ENCODE measurements around the gene PIP5KL1.

PIP5KL1 gene

DNA sequence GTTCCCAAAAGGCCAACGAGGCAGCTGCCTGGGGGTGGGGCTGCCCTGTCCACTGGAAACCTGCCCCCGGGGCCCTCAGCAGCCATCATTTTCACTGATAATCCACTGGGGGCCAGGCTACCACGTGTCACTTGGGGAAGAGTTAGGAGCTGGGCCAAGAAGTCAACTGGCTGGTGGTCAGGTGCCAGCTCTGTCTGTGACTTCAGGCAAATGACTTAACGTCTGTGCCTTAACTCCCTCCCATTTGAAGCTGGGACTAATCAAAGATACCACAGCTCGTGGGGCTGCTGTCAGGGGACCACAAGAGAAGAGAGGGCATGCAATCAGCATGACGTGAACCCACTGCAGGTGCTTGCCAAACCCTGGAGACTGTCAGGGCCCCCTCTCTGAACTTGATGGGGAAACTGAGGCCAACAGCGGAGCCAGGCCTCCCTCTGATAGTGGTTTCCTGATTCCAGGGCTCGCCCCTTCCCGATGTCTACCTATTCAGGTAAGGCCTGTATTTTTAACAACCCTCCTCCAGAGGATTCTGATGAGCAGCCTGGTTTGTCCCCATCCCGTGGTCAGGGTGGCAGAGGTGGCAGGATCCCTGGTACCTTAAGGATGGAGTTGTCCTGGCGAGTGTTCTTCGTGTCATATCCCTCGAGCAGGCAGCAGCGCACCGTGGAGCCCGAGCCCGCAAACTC lies 19.4 kb upstream of the PIP5KL1 start:
- no peak for DNase-seq (ENCODE audit: low read depth, low spot score)

DNA sequence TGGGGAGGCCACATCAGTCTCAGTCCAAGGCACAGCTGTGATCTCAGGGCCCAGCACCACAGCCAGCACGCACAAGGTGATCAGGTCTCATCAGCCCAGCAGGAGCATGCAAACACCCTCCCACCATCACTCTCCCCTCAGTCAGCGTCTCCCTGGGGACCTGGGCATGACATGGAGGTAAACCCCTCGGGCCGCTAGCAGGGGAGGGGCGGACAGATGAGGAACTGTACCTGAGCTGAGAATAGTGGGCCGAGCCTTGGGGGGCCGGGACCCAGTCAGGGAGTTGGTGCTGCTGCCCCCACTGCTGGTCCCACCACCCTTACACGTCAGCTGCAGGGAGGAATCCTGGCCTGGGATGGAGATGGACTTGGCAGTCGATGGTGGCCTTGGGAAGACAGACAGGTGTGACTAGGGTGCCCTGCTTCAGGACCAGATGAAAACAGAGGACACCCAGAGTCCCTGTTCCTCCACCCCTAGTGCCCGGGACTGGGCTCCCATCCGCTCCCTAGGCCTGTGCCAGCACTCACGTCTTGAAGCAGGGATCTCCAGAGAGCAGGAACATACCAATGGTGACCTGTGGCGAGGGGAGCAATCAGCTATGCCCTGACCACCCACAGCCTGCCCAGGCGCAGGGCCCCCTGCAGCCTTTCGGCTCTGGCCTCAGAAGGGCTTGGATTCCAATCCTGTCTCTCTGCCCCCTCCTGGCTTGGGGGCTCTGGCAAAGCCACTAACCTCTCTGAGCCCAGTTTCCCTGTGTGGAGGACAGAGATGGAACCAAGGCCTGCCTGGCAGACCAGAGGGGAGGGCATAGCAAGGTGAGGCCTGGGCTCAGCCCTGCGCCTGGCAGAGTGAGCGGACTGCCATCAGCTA lies 17.5 kb upstream of the PIP5KL1 start:
- DNase-seq (ENCODE audit: low read depth, low spot score): no peak

GRCh38 chr9:127946728-127947127 lies 16.2 kb upstream of the PIP5KL1 start:
- DNase-seq (ENCODE audit: low read depth, low spot score): no peak

GRCh38 chr9:127945942-127946341 lies 15.4 kb upstream of the PIP5KL1 start:
- no peak for DNase-seq (ENCODE audit: low read depth, low spot score)

DNA sequence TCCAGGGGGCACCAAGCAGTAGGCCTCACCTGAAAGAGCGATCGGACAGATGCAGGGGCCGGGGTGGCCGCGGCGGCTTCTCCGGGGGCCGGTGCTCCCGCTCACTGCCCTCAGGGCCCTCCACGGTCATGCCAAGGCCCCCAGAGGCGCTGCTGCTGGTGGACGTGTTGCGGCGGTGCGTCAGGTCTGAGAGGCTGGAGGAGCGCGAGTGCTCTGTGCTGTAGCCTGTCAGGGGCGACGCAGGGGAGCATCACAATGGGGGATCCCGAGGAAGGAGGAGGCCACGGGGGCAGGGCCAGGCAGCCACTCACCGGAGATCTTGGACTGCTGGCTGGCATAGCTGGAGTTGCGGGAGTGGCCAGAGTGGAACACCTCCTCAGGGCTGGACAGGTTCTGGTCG lies 14.8 kb upstream of the PIP5KL1 start:
- no peak for DNase-seq (ENCODE audit: low read depth, low spot score)

GRCh38 chr9:127944586-127945218 lies 14.1 kb upstream of the PIP5KL1 start:
- DNase-seq (ENCODE audit: low read depth, low spot score): no peak

- peak; percentile 91 for DNase-seq (ENCODE audit: low read depth, low spot score)
Observed at GRCh38 chr9:127943731-127944144, 13.2 kb upstream of the PIP5KL1 start.

DNA sequence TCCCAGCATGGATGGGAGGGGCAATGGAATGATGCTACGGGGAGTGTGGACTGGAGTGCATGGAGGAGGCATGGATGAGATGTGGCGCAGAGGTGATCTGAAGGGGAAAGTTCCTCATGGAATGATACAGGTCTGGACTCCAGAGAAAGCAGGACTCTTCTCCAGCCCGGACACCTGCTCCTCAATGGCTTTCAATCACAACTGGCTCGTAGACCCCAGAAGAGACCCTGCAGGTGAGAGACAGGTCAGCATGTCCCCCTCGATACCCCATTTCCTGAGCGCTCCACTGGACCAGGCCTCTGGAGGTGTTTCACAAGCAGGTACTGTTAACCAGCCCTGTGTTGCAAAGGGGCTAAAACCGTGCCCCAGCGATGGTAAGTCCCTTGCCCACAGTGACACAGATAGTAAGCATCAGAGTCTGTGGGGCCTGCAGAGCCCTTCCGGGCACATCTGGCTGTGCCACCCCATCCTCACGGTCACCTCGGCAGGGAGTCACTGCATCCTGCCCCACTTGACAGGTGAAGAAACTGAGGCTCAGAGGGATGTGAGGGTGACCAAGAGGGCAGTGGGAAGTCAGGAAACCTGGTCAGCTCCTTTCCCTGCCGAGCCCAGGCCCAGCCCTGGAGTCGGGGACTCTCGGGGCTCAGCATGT lies 12.6 kb upstream of the PIP5KL1 start:
- DNase-seq (ENCODE audit: low read depth, low spot score): no peak

DNA sequence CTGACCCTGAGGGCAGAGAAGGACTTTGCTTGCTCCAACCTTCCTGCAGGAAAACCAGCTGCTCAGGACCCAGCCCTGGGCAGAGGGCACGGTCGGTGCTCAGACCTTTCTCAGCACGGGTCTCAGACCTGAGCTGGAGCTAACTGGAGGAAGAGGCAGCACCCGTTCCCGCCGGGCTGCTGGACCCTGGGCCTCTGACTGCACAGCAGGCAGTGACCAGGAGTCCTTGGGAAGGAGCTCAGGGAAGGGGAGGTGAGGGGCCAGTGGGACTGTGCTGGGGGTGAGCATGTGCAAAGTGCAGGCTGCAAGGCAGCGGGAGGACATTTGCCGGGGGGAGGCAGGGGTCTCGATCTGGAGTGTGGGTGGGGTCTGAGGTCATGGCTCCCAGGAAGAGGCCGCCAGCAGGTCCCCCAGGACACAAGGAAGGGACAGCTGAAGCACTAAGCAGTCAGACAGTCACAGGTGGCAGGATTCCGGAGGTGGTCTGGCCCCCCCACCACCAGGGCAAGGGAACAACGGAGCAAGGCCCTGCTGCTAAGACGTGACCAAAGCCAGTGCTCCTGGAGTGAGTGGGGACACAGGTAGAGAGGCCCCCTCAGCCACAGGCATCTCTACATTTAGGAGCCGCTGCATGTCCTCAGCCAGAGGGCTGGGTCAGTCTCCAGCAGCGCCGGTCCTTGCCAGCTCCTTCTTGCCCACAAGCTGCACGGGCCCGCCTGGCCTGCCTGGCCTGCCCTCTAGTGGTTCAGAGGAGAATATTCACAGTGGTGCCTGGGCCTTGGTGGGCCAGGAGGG lies 11.8 kb upstream of the PIP5KL1 start:
- DNase-seq (ENCODE audit: low read depth, low spot score): peak; percentile 84

GRCh38 chr9:127941961-127942215 lies 11.3 kb upstream of the PIP5KL1 start:
- DNase-seq (ENCODE audit: low read depth, low spot score): no peak

DNA sequence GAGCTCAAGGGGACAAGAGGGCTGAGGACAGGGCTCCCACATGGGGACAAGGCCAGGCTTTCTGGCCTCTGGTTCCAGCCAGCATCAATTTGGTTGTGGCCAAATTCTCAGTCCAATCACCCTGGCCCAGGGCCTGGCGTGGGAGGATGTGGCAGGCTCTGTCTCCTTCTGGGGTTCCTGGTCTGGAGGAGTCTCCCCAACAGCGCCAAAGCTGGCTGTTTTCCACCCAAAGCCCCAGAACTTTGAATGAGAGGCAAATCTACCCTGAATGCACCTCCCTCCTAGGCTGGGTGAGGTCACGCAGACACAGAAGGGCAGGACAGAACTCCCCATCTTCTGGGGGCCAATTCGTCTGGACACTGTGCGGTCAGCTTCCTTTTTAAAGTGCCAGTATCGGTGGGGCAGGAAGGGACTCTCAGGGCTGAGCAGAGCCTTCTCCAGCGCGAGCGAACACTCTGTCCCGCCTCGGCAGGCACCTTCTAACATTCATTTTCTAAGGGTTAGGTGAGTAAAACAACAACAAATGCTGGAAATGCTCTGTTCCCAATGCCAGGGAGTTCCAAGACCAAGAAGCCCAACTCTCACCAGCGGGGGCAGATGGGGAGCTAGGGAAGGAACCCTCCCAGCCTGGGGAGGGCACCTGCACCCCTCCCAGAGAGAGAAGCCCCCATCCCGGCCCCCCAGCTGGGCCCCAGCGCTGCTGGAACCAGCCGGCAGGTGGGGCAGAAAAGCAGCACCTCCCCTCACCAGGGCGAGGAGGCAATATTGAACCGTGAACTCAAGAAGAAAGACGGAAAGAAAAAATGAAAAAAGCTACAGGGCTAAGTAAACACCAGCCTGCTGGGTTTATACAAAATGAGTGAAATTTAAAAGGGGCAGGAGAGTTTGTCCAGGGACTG lies 10.7 kb upstream of the PIP5KL1 start:
- DNase-seq (ENCODE audit: low read depth, low spot score): no peak

DNA sequence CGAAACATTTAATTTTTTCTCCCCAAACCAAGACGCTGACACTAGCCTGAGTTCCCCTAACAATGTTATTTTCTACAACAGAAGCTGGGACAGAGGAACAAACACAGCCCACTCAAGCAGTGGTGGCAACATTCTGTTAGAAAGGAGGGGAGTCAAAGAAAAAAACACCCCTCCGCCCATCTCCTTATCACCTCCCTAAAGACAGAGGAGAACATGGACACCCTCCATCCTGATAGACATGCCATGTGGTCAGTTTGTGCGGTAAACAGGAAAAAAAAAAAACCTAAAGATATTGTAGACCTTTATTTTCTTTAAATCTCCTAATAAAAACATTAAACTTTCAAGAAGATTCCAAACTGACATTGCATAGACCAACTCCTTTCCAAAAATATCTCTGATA lies 10.0 kb upstream of the PIP5KL1 start:
- DNase-seq (ENCODE audit: low read depth, low spot score): no peak

- no peak for DNase-seq (ENCODE audit: low read depth, low spot score)
Observed at GRCh38 chr9:127938298-127938690, 7.7 kb upstream of the PIP5KL1 start.

GRCh38 chr9:127937388-127938297 lies 7.1 kb upstream of the PIP5KL1 start, which contains the start of gene DPM2:
Gene DPM2, minus strand, starts transcription at chr9:127937854. Its CDS starts 34 bp downstream, at chr9:127937820.
- DNase-seq (ENCODE audit: low read depth, low spot score): peak; percentile 94

DNA sequence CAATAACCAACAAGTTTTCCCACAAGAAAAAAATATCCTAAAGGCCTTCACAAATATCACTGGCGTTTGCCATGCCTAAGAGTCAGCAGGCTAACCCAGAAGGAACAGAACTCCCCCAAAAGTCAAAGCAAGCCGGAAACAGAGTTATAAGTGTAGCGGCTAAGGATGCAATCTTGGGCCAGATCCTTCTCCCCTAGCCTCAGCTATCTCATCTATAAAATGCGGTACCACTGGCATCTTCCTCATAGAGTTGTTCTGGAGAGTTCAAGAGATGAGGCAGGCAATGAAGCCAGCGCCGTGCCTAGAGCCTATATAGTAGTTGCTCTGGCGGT lies 6.4 kb upstream of the PIP5KL1 start:
- no peak for DNase-seq (ENCODE audit: low read depth, low spot score)

- no peak for DNase-seq (ENCODE audit: low read depth, low spot score)
Observed at GRCh38 chr9:127936347-127936852, 5.8 kb upstream of the PIP5KL1 start.

DNA sequence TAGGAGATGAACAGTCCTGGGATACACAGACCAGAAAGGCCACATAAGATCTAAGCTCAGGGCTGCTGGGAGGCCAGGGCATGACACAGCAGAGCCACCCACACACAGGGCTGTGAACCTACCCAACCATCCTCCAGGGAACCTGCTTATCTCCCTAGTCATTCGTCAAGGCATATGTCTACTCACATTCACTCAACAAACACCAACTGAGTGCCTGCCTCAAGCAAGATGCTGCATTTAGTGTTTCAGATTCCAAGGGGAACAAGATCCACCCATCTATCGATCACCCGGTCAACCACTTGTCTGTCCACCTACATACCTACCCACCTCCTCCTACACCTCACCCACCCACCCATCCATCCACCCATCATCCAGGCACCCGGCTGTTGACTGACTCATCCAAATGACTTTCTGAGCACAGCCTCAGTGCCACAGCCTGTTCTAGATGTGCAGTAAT lies 5.2 kb upstream of the PIP5KL1 start:
- DNase-seq (ENCODE audit: low read depth, low spot score): no peak

DNA sequence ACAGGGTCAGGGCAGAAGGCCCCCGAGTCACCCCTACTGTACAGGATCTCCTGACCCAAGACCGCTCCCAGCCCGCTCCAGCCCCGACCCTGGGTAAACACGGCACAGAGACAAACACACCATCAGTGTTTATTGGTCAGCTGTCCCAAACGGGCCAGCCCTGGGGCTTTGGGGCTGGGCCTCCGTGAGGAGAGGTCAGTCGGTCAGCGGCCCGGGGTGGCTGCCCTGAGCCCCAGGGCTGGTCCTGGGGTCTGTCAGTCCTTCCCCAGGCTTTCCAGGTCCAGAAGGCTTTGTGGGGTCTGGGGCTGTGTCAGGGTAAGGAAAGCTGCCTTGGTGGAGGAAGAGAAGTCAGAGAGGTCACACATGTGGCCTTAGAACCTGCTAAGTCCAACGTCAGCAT lies 4.4 kb upstream of the PIP5KL1 start:
- DNase-seq (ENCODE audit: low read depth, low spot score): no peak

DNA sequence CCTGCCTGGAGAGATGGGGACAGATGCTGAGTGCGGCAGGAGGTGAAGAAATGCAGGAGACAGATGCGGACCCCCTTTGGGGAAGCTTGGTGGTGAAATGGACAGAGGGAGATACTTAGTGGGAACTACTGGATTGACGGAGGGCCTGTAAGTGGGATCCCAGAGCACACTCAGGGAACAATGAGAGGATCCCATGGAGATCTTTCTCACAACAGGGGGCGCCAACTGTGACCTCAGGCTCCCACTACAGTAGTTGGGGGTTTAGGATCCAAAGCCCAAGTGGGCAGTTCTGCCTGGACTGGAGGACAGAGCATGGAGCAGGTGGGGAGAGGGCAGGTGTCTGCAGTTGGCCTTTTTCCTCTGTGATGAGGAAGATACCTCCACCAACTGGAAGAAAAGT lies 3.7 kb upstream of the PIP5KL1 start:
- no peak for DNase-seq (ENCODE audit: low read depth, low spot score)

Measured in astrocyte of the hippocampus (primary cell).